EH (cell line): ENCODE measurements around the gene ZNF790.

Experiments used
- DNase-seq: peaks from one replicate; pipeline ENCODE4 v3.0.0-alpha.2; 2015; ENCODE audit warnings: low read depth

Gene ZNF790

GRCh38 chr19:36772311-36773222, 65.6 kb downstream of the ZNF790 start, which contains the start of gene ZNF850:
Gene ZNF850, minus strand, starts transcription at chr19:36772807. Its CDS starts 10,201 bp downstream, at chr19:36762606.
- peak; percentile 93 for DNase-seq

GRCh38 chr19:36771261-36772231, 66.6 kb downstream of the ZNF790 start:
- DNase-seq = peak; percentile 77
